Measurements from ENCODE around the gene KRTAP13-1.

GRCh38 chr21:30382201-30382600 is 13.6 kb upstream of the KRTAP13-1 start:
- no peak for TF ChIP-seq CTCF (optimal IDR thresholded peaks at IDR 0.05 in 1 of 3, IDR thresholded peaks at IDR 0.05 in 1 of 3, conservative IDR thresholded peaks at IDR 0.05 in 1 of 3; ENCODE audit: extremely low read depth in 1 of 3, insufficient read depth in 2 of 3, low read length in 3 of 3)
- TF ChIP-seq EZH2 (IDR thresholded peaks at IDR 0.05; ENCODE audit: low read length): no peak

All from keratinocyte (primary cell).